WTC11 (cell line): ENCODE measurements around the gene SOWAHD. TPM values are rescaled to one million over a fixed set of nuclear protein-coding genes. Genes with fewer than 3 reads are reported as not detected.

Experiments
- ATAC-seq: fragments of 200-7000 bp; cut with Tn5 transposase; 2 replicates; pipeline ENCODE4 v1.10.0; 2021; ENCODE audit warnings: mild to moderate bottlenecking, moderate library complexity
- CTCF ChIA-PET: fragments of 300-600 bp; sonication (Branson Sonifier 250); formaldehyde crosslinking; loops from one replicate; lab custom pipeline; 2021; ENCODE audit warnings: antibody characterized with exemption; lab: Charles Lee
- POLR2A ChIA-PET: fragments of 350-600 bp; sonication (Branson Sonifier 250); formaldehyde crosslinking; loops from one replicate; lab custom pipeline; 2021; ENCODE audit warnings: antibody characterized with exemption; lab: Charles Lee
- DNase-seq: peaks from one replicate; pipeline ENCODE4 v3.0.0; 2021; ENCODE audit warnings: low spot score
- H3K27ac Mint-ChIP-seq: 2 replicates; pipeline ENCODE4 v1.8.0; 2021; ENCODE audit warnings: mixed read lengths
- H3K27me3 Mint-ChIP-seq: 2 replicates; pipeline ENCODE4 v1.8.0; 2021; ENCODE audit warnings: low read depth, mild to moderate bottlenecking, moderate library complexity, mixed read lengths
- H3K36me3 Mint-ChIP-seq: 2 replicates; pipeline ENCODE4 v1.8.0; 2021; ENCODE audit warnings: mixed read lengths
- H3K4me1 Mint-ChIP-seq: 2 replicates; pipeline ENCODE4 v1.8.0; 2022; ENCODE audit warnings: mixed read lengths
- H3K4me3 Mint-ChIP-seq: 2 replicates; pipeline ENCODE4 v1.8.0; 2021; ENCODE audit warnings: mild to moderate bottlenecking, moderate library complexity, mixed read lengths
- H3K9me3 Mint-ChIP-seq: 2 replicates; pipeline ENCODE4 v1.8.0; 2021; ENCODE audit warnings: mixed read lengths
- ATF3 ChIP-seq: sonication (generic); formaldehyde crosslinking; conservative IDR thresholded peaks from 2 replicates; pipeline ENCODE4 v1.8.1; 2022; ENCODE audit warnings: mild to moderate bottlenecking, missing genetic modification reagents
- ATF6 ChIP-seq: sonication (generic); formaldehyde crosslinking; IDR thresholded peaks from 2 replicates; pipeline ENCODE4 v1.8.1; 2023; ENCODE audit warnings: mild to moderate bottlenecking, missing genetic modification reagents
- FOXJ3 ChIP-seq: sonication (generic); formaldehyde crosslinking; IDR thresholded peaks from 2 replicates; pipeline ENCODE4 v1.9.0; 2021; ENCODE audit warnings: missing genetic modification reagents, mild to moderate bottlenecking, borderline replicate concordance
- FOXP1 ChIP-seq: sonication (generic); formaldehyde crosslinking; IDR thresholded peaks from 2 replicates; pipeline ENCODE4 v1.8.0; 2022; ENCODE audit warnings: missing genetic modification reagents, mild to moderate bottlenecking, moderate library complexity, borderline replicate concordance
- FOXP4 ChIP-seq: sonication (generic); formaldehyde crosslinking; IDR thresholded peaks from 2 replicates; pipeline ENCODE4 v1.8.0; 2022; ENCODE audit warnings: mild to moderate bottlenecking, missing genetic modification reagents
- HMGXB4 ChIP-seq: sonication (generic); formaldehyde crosslinking; IDR thresholded peaks from 2 replicates; pipeline ENCODE4 v1.8.1; 2023; ENCODE audit warnings: mild to moderate bottlenecking, moderate library complexity, missing genetic modification reagents
- IRF1 ChIP-seq: sonication (generic); formaldehyde crosslinking; IDR thresholded peaks from 2 replicates; pipeline ENCODE4 v1.8.0; 2023; ENCODE audit warnings: missing genetic modification reagents
- JUN ChIP-seq: sonication (generic); formaldehyde crosslinking; IDR thresholded peaks from 2 replicates; pipeline ENCODE4 v1.8.0; 2023; ENCODE audit warnings: mild to moderate bottlenecking, missing genetic modification reagents
- MLX ChIP-seq: sonication (generic); formaldehyde crosslinking; IDR thresholded peaks from 2 replicates; pipeline ENCODE4 v1.8.1; 2023; ENCODE audit warnings: mild to moderate bottlenecking, missing genetic modification reagents, moderate library complexity
- MYBL2 ChIP-seq: sonication (generic); formaldehyde crosslinking; IDR thresholded peaks from 2 replicates; pipeline ENCODE4 v1.8.1; 2023; ENCODE audit warnings: mild to moderate bottlenecking, moderate library complexity, missing genetic modification reagents
- NFATC4 ChIP-seq: fragments of 250-450 bp; sonication (Bioruptor Pico); IDR thresholded peaks from 2 replicates; pipeline ENCODE4 v1.9.0; 2021; ENCODE audit warnings: mild to moderate bottlenecking
- NFE2L1 ChIP-seq: sonication (generic); formaldehyde crosslinking; IDR thresholded peaks from 2 replicates; pipeline ENCODE4 v1.8.1; 2023; ENCODE audit warnings: missing genetic modification reagents
- PRRX2 ChIP-seq: fragments of 250-450 bp; sonication (Bioruptor Pico); IDR thresholded peaks from 2 replicates; pipeline ENCODE4 v1.8.0; 2021; ENCODE audit warnings: mild to moderate bottlenecking
- SP1 ChIP-seq: sonication (generic); formaldehyde crosslinking; conservative IDR thresholded peaks from 2 replicates; pipeline ENCODE4 v1.8.1; 2022; ENCODE audit warnings: missing genetic modification reagents
- STAT6 ChIP-seq: sonication (generic); formaldehyde crosslinking; conservative IDR thresholded peaks from 2 replicates; pipeline ENCODE4 v1.8.1; 2023; ENCODE audit warnings: mild to moderate bottlenecking, low read depth, missing genetic modification reagents, moderate library complexity
- USF1 ChIP-seq: sonication (generic); formaldehyde crosslinking; IDR thresholded peaks from 2 replicates; pipeline ENCODE4 v1.8.0; 2022; ENCODE audit warnings: mild to moderate bottlenecking, missing genetic modification reagents
- ZNF121 ChIP-seq: sonication (generic); formaldehyde crosslinking; IDR thresholded peaks from 2 replicates; pipeline ENCODE4 v1.8.0; 2023; ENCODE audit warnings: missing genetic modification reagents
- ZNF416 ChIP-seq: fragments of 250-450 bp; sonication (Bioruptor Pico); IDR thresholded peaks from 2 replicates; pipeline ENCODE4 v1.9.0; 2021; ENCODE audit warnings: mild to moderate bottlenecking, inconsistent platforms
- ZNF423 ChIP-seq: fragments of 250-450 bp; sonication (Bioruptor Pico); IDR thresholded peaks from 2 replicates; pipeline ENCODE4 v2.1.2; 2022; ENCODE audit warnings: mild to moderate bottlenecking, moderate library complexity
- ZNF512 ChIP-seq: sonication (generic); formaldehyde crosslinking; IDR thresholded peaks from 2 replicates; pipeline ENCODE4 v1.8.1; 2022; ENCODE audit warnings: missing genetic modification reagents, borderline replicate concordance
- total RNA-seq: library from RNA; stranded (reverse); gene quantifications from 3 replicates; pipeline ENCODE4 v1.2.3, GENCODE V29; 2021

The SOWAHD gene
- total RNA-seq, 1 experiment from 2014 or later: 5.0 TPM

- no peak for TF ChIP-seq FOXP4 (CRISPR knock-in tag)
- TF ChIP-seq ZNF423: no peak
- no peak for TF ChIP-seq IRF1 (CRISPR knock-in tag)
- TF ChIP-seq ATF3 (CRISPR knock-in tag): no peak
- TF ChIP-seq SP1 (CRISPR knock-in tag): peak; percentile 64
- TF ChIP-seq FOXP1: 0 out of 2 replicates have a peak, but pooled peaks have one; percentile 10
- TF ChIP-seq NFE2L1 (CRISPR knock-in tag): no peak
- TF ChIP-seq ATF6: no peak
- no peak for TF ChIP-seq ZNF121
Observed at GRCh38 chrX:119791437-119792231, 33.2 kb downstream of the SOWAHD start, which contains the start of gene RPL39 (continued).

- no peak overlapping the region for H3K4me3 Mint-ChIP-seq
- no peak overlapping the region for H3K27ac Mint-ChIP-seq
- no peaks in the 10 kb centered on the region; the same call in 1 of the 2 replicates for H3K27me3 Mint-ChIP-seq
- H3K4me1 Mint-ChIP-seq: no peaks in the 10 kb centered on the region
- POLR2A ChIA-PET: no interaction called here
- no peak for DNase-seq
- no peak for ATAC-seq
- peaks cover 3% of the 10 kb centered on the region for H3K36me3 Mint-ChIP-seq
- CTCF ChIA-PET: no interaction called here
- H3K9me3 Mint-ChIP-seq: no peaks in the 10 kb centered on the region
- TF ChIP-seq ZNF416 (CRISPR knock-in tag) (no peak), PRRX2 (CRISPR knock-in tag) (no peak), FOXJ3 (CRISPR knock-in tag) (no peak), JUN (CRISPR knock-in tag) (no peak), MLX (no peak), ZNF512 (CRISPR knock-in tag) (no peak), MYBL2 (CRISPR knock-in tag) (no peak), USF1 (CRISPR knock-in tag) (no peak), STAT6 (CRISPR knock-in tag) (no peak), ATF3 (CRISPR knock-in tag) (no peak), HMGXB4 (no peak), NFATC4 (CRISPR knock-in tag) (no peak)
Observed at GRCh38 chrX:119801253-119802221, 43.1 kb downstream of the SOWAHD start.
